A549 (cell line): ENCODE results near the gene C11orf86.

Source experiments
- MYC ChIP-seq: IDR thresholded peaks from 2 replicates; pipeline ENCODE4 v1.6.1; 2012; ENCODE audit warnings: mild to moderate bottlenecking, inconsistent platforms, low read length, improper control_type of control experiment, borderline replicate concordance
- POLR2A ChIP-seq: IDR thresholded peaks from 2 replicates; pipeline ENCODE4 v1.6.1; 2012; ENCODE audit warnings: mild to moderate bottlenecking, low read length
- SREBF2 ChIP-seq: fragments of 450-650 bp; IDR thresholded peaks from 2 replicates; pipeline ENCODE4 v1.6.1; 2014; ENCODE audit warnings: mild to moderate bottlenecking, moderate library complexity
- TF ChIP-seq, protein P1 (sequence below): fragments of >200 bp; sonication (Bioruptor Twin); formaldehyde crosslinking; IDR thresholded peaks from 3 replicates; pipeline ENCODE4 v1.5.1; 2016

DNA sequence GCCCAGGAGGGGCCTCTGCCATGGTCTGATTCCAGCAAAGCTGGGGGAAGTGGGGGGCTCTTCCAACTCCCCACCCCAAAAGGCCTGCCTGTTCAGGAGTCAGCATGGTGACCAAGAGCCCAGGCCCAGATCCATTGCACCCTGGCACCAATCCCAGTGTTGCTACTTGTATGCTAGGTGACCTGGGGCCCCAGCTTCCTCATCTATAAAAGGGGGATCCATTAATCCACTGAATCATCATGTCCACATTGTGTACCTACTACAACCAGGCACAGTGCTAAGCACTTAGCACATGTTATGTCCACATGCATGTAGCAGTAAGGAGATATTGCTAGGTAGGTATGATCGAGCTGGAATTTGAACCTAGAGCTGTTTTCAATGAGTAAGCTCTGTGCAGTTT, 49.9 kb downstream of the C11orf86 start:
- TF ChIP-seq, protein P1, sequence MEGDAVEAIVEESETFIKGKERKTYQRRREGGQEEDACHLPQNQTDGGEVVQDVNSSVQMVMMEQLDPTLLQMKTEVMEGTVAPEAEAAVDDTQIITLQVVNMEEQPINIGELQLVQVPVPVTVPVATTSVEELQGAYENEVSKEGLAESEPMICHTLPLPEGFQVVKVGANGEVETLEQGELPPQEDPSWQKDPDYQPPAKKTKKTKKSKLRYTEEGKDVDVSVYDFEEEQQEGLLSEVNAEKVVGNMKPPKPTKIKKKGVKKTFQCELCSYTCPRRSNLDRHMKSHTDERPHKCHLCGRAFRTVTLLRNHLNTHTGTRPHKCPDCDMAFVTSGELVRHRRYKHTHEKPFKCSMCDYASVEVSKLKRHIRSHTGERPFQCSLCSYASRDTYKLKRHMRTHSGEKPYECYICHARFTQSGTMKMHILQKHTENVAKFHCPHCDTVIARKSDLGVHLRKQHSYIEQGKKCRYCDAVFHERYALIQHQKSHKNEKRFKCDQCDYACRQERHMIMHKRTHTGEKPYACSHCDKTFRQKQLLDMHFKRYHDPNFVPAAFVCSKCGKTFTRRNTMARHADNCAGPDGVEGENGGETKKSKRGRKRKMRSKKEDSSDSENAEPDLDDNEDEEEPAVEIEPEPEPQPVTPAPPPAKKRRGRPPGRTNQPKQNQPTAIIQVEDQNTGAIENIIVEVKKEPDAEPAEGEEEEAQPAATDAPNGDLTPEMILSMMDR: no peak
- TF ChIP-seq SREBF2: no peak
- TF ChIP-seq POLR2A: no peak
- TF ChIP-seq MYC: no peak
